Chondrocyte (in vitro differentiated cells): ENCODE data around the gene MAMLD1. TPM values are rescaled to one million over a fixed set of nuclear protein-coding genes. Genes with fewer than 3 reads are reported as not detected.

Experiments
- DNase-seq: peaks from one replicate; pipeline ENCODE4 v3.0.0; 2021; ENCODE audit warnings: mixed read lengths, low spot score
- H3K27ac Mint-ChIP-seq: one replicate; pipeline ENCODE4 v1.8.0; 2021; ENCODE audit warnings: mild to moderate bottlenecking, moderate library complexity, mixed read lengths; ENCODE audit not compliant: unreplicated experiment
- H3K27me3 Mint-ChIP-seq: 2 replicates; pipeline ENCODE4 v1.8.0; 2021; ENCODE audit warnings: low read depth, mixed read lengths
- H3K36me3 Mint-ChIP-seq: 2 replicates; pipeline ENCODE4 v1.8.0; 2021; ENCODE audit warnings: low read depth, mixed read lengths
- H3K4me1 Mint-ChIP-seq: 2 replicates; pipeline ENCODE4 v1.8.0; 2021; ENCODE audit warnings: low read depth, mild to moderate bottlenecking, mixed read lengths
- H3K4me3 Mint-ChIP-seq: one replicate; pipeline ENCODE4 v1.8.0; 2021; ENCODE audit warnings: mild to moderate bottlenecking, moderate library complexity, mixed read lengths; ENCODE audit not compliant: unreplicated experiment
- H3K9me3 Mint-ChIP-seq: 2 replicates; pipeline ENCODE4 v1.8.0; 2021; ENCODE audit warnings: low read depth, mixed read lengths
- total RNA-seq: library from RNA; stranded (reverse); gene quantifications from 3 replicates; pipeline ENCODE4 v1.2.1, GENCODE V29; 2021
- TF ChIP-seq, protein P1 (sequence below): fragments of 200-600 bp; sonication (generic); IDR thresholded peaks from 2 replicates; pipeline ENCODE4 v1.5.0; 2021; ENCODE audit warnings: antibody characterized with exemption, mild to moderate bottlenecking, moderate library complexity

The MAMLD1 gene
- total RNA-seq, 1 donor from 2014 or later: 8.8 TPM

GRCh38 chrX:150332023-150332422, 31.1 kb upstream of the MAMLD1 start:
- no peaks in the 10 kb centered on the region for H3K4me1 Mint-ChIP-seq
- no peaks in the 10 kb centered on the region for H3K36me3 Mint-ChIP-seq
- TF ChIP-seq, protein P1, sequence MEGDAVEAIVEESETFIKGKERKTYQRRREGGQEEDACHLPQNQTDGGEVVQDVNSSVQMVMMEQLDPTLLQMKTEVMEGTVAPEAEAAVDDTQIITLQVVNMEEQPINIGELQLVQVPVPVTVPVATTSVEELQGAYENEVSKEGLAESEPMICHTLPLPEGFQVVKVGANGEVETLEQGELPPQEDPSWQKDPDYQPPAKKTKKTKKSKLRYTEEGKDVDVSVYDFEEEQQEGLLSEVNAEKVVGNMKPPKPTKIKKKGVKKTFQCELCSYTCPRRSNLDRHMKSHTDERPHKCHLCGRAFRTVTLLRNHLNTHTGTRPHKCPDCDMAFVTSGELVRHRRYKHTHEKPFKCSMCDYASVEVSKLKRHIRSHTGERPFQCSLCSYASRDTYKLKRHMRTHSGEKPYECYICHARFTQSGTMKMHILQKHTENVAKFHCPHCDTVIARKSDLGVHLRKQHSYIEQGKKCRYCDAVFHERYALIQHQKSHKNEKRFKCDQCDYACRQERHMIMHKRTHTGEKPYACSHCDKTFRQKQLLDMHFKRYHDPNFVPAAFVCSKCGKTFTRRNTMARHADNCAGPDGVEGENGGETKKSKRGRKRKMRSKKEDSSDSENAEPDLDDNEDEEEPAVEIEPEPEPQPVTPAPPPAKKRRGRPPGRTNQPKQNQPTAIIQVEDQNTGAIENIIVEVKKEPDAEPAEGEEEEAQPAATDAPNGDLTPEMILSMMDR: no peak
- DNase-seq: no peak
- no peaks in the 10 kb centered on the region for H3K27me3 Mint-ChIP-seq
- peaks cover 3% of the 10 kb centered on the region for H3K9me3 Mint-ChIP-seq
- H3K4me3 Mint-ChIP-seq: no peak overlapping the region
- H3K27ac Mint-ChIP-seq: no peak overlapping the region

GRCh38 chrX:150334100-150334499, 29.0 kb upstream of the MAMLD1 start:
- TF ChIP-seq, protein P1: no peak
- H3K4me3 Mint-ChIP-seq: no peak overlapping the region
- H3K9me3 Mint-ChIP-seq: peaks cover 3% of the 10 kb centered on the region
- H3K4me1 Mint-ChIP-seq: no peaks in the 10 kb centered on the region
- no peaks in the 10 kb centered on the region for H3K27me3 Mint-ChIP-seq
- no peaks in the 10 kb centered on the region for H3K36me3 Mint-ChIP-seq
- no peak overlapping the region for H3K27ac Mint-ChIP-seq
- DNase-seq: no peak

GRCh38 chrX:150334981-150335380, 28.1 kb upstream of the MAMLD1 start:
- Mint-ChIP-seq H3K27me3 (no peaks in the 10 kb centered on the region), H3K4me1 (no peaks in the 10 kb centered on the region), H3K9me3 (peaks cover 3% of the 10 kb centered on the region), H3K4me3 (no peak overlapping the region), H3K36me3 (no peaks in the 10 kb centered on the region), H3K27ac (no peak overlapping the region)
- TF ChIP-seq, protein P1: no peak
- no peak for DNase-seq

DNA sequence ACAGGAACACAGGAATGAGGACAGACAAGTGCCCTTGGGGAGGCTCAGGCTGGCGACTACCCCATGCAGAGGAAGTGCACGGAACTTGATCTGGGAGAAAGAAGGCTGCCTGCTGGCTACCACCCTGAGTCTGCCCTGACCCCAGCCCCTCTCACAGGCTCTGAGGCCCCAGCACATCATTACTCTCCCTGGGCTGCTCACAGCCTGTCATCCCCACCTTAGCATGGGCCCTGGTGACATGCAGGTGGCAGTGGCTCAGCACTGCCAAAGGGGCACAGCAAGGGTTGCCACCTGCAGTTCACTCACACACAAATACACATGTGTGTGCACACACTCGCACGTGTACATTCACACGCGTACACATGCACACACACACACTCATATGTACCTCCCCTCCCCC, 26.1 kb upstream of the MAMLD1 start:
- Mint-ChIP-seq H3K36me3 (no peaks in the 10 kb centered on the region), H3K27me3 (no peaks in the 10 kb centered on the region), H3K9me3 (peaks cover 3% of the 10 kb centered on the region), H3K27ac (no peak overlapping the region), H3K4me3 (no peak overlapping the region), H3K4me1 (no peaks in the 10 kb centered on the region)
- DNase-seq: no peak
- TF ChIP-seq, protein P1: no peak

DNA sequence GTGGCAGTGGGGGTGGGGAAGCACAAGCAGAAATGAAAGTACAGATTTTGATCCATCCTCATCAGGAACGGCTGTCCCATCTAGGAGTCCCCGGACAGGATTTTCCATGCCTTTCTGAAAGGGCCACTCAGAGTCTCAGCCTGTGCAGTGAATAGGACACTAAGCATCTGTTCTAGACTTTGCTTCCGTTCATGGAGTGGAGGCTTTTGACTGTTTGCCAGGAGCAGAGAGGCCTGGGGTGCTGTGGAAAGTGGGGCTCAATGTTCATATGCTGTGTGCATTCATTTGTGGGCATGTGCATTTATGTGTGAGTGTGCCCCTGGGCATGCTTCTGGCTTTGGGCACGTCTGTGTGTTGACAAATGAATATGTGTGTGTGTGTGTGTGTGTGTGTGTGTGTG, 25.6 kb upstream of the MAMLD1 start:
- TF ChIP-seq, protein P1: no peak
- H3K36me3 Mint-ChIP-seq: no peaks in the 10 kb centered on the region
- no peaks in the 10 kb centered on the region for H3K27me3 Mint-ChIP-seq
- no peak overlapping the region for H3K4me3 Mint-ChIP-seq
- no peak overlapping the region for H3K27ac Mint-ChIP-seq
- no peak for DNase-seq
- H3K4me1 Mint-ChIP-seq: no peaks in the 10 kb centered on the region
- H3K9me3 Mint-ChIP-seq: peaks cover 3% of the 10 kb centered on the region
